ENCODE measurements around the gene CAMK4.

DNA sequence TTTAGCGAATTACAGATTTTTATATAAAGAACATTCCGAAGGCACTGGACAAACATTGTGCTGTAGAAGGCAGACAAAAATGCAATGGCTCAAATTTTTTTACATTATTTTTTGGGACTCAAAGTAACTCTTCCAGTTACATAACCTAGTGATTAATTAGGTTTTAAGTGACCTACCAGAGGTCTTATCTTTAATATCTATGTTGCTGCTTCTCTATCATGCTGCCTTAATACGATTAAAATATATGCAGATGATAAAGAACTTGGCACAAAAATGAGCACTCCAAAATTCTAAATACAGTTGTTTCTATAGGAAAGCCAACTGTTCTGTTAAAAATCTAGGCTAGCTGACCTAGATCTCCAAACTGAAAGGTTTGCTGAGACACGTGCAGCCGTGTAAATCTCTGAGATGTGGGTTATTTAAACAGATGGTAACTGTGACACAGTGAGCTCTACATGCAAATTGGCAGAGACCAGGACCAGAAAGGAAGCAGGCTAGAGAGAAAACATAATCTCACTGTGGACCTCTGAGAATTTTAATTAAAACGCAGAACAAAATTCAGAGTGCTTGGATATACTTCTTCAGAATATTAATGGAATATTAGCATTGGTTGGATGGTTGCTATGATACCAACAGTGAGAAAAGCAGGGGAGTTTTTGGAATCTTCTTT, 56.2 kb downstream of the CAMK4 start:
- TF ChIP-seq, protein P1, sequence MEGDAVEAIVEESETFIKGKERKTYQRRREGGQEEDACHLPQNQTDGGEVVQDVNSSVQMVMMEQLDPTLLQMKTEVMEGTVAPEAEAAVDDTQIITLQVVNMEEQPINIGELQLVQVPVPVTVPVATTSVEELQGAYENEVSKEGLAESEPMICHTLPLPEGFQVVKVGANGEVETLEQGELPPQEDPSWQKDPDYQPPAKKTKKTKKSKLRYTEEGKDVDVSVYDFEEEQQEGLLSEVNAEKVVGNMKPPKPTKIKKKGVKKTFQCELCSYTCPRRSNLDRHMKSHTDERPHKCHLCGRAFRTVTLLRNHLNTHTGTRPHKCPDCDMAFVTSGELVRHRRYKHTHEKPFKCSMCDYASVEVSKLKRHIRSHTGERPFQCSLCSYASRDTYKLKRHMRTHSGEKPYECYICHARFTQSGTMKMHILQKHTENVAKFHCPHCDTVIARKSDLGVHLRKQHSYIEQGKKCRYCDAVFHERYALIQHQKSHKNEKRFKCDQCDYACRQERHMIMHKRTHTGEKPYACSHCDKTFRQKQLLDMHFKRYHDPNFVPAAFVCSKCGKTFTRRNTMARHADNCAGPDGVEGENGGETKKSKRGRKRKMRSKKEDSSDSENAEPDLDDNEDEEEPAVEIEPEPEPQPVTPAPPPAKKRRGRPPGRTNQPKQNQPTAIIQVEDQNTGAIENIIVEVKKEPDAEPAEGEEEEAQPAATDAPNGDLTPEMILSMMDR (IDR thresholded peaks at IDR 0.05): no peak
- TF ChIP-seq POLR2A (IDR thresholded peaks at IDR 0.05): no peak

All from uterus (tissue), 2 donors.